A549 (cell line): ENCODE data around the gene CNTNAP5. TPM values are rescaled to one million over a fixed set of nuclear protein-coding genes. Genes with fewer than 3 reads are reported as not detected.

Experiments
- ATAC-seq, 2 experiments: fragments of 200-7000 bp in 1 of 2; fragments of >200 bp in 1 of 2; cut with Nextera tagmentation in 1 of 2; cut with Tn5 transposase in 1 of 2; 3 replicates each; pipeline versions ENCODE4 v1.8.0 to v1.9.1; 2018 to 2020; ENCODE audit warnings: mild to moderate bottlenecking in 1 of 2, moderate library complexity in 1 of 2
- CTCF ChIA-PET: fragments of 300-600 bp; sonication (Branson Sonifier 250); formaldehyde crosslinking; extraction: SDS; loops from one replicate; lab custom pipeline; 2021; ENCODE audit warnings: antibody characterized with exemption, inconsistent platforms; lab: Yijun Ruan, JAX
- POLR2A ChIA-PET: fragments of 350-600 bp; formaldehyde crosslinking; extraction: SDS; loops from one replicate; lab custom pipeline; 2021; ENCODE audit warnings: antibody characterized with exemption, inconsistent platforms; lab: Yijun Ruan, JAX
- DNase-seq, 2 experiments: peaks; one replicate each; pipeline versions ENCODE4 v3.0.0 to v3.0.0-alpha.2; 2011 to 2016; ENCODE audit warnings: low read depth in 1 of 2, low spot score in 1 of 2
- FAIRE-seq: peaks from 2 replicates; lab custom pipeline; 2011; peaks lifted over from hg19 to GRCh38; lab: Jason Lieb, UNC
- H3K27ac ChIP-seq, 2 experiments: fragments of >200 bp; sonication (Bioruptor Twin); formaldehyde crosslinking; 3 replicates each; pipeline ENCODE4 v1.5.1; 2016 to 2017
- H3K4me1 ChIP-seq: fragments of >200 bp; sonication (Bioruptor Twin); formaldehyde crosslinking; 3 replicates; pipeline ENCODE4 v1.6.1; 2016
- H3K4me2 ChIP-seq: fragments of >200 bp; sonication (Bioruptor Twin); formaldehyde crosslinking; 3 replicates; pipeline ENCODE4 v1.6.1; 2016
- H3K4me3 ChIP-seq: fragments of >200 bp; sonication (Bioruptor Twin); formaldehyde crosslinking; 3 replicates; pipeline ENCODE4 v1.5.1; 2016
- H3K9me3 ChIP-seq: fragments of >200 bp; sonication (Bioruptor Twin); formaldehyde crosslinking; 3 replicates; pipeline ENCODE4 v1.6.1; 2016
- BCL3 ChIP-seq: fragments of >200 bp; sonication (Bioruptor Twin); formaldehyde crosslinking; IDR thresholded peaks from 3 replicates; pipeline ENCODE4 v1.6.1; 2016
- BHLHE40 ChIP-seq: IDR thresholded peaks from 2 replicates; pipeline ENCODE4 v1.6.1; 2012; ENCODE audit warnings: low read depth, low read length, inconsistent platforms
- CEBPB ChIP-seq, 2 experiments: fragments of >200 bp in 1 of 2; sonication (Bioruptor Twin) in 1 of 2; formaldehyde crosslinking in 1 of 2; IDR thresholded peaks; 2 replicates each; pipeline ENCODE4 v1.6.1; 2012 to 2016
- CTCF ChIP-seq: fragments of >200 bp; sonication (Bioruptor Twin); formaldehyde crosslinking; IDR thresholded peaks from 3 replicates; pipeline ENCODE4 v1.5.1; 2016
- EP300 ChIP-seq, 2 experiments: fragments of >200 bp; sonication (Bioruptor Twin); formaldehyde crosslinking; IDR thresholded peaks; 2 replicates in 1 of 2; 3 replicates in 1 of 2; pipeline ENCODE4 v1.6.1; 2016 to 2017
- ESRRA ChIP-seq: fragments of 150-350 bp; IDR thresholded peaks from 2 replicates; pipeline ENCODE4 v1.6.1; 2014; ENCODE audit warnings: mild to moderate bottlenecking, low read length, borderline replicate concordance
- MAFK ChIP-seq: fragments of 450-650 bp; IDR thresholded peaks from 2 replicates; pipeline ENCODE4 v1.6.1; 2014; ENCODE audit not compliant: partially characterized antibody
- MAZ ChIP-seq: fragments of 150-350 bp; IDR thresholded peaks from 2 replicates; pipeline ENCODE4 v1.6.1; 2014; ENCODE audit warnings: antibody characterized with exemption, low read depth, low read length, borderline replicate concordance
- NFE2L2 ChIP-seq: fragments of 150-350 bp; conservative IDR thresholded peaks from 2 replicates; pipeline ENCODE4 v1.6.1; 2014; ENCODE audit warnings: low read length
- NPAS2 ChIP-seq: fragments of 250-450 bp; sonication (Bioruptor Pico); IDR thresholded peaks from 2 replicates; pipeline ENCODE4 v1.8.0; 2022; ENCODE audit warnings: mild to moderate bottlenecking, moderate library complexity, borderline replicate concordance
- PHF8 ChIP-seq: fragments of 200-600 bp; sonication (generic); IDR thresholded peaks from 2 replicates; pipeline ENCODE4 v1.6.1; 2016; ENCODE audit warnings: low read depth, mild to moderate bottlenecking, antibody characterized with exemption, moderate library complexity, borderline replicate concordance
- REST ChIP-seq: fragments of 200-600 bp; sonication (generic); IDR thresholded peaks from 2 replicates; pipeline ENCODE4 v1.6.1; 2016; ENCODE audit warnings: antibody characterized with exemption, mild to moderate bottlenecking, moderate library complexity
- RNF2 ChIP-seq: fragments of 200-600 bp; sonication (generic); IDR thresholded peaks from 2 replicates; pipeline ENCODE4 v1.6.1; 2016; ENCODE audit warnings: low read depth, mild to moderate bottlenecking, antibody characterized with exemption, moderate library complexity, borderline replicate concordance
- USF2 ChIP-seq: fragments of 450-650 bp; IDR thresholded peaks from 2 replicates; pipeline ENCODE4 v1.6.1; 2014; ENCODE audit warnings: antibody characterized with exemption
- ZNF302 ChIP-seq: fragments of 250-450 bp; sonication (Bioruptor Pico); IDR thresholded peaks from 2 replicates; pipeline ENCODE4 v1.9.0; 2021; ENCODE audit warnings: inconsistent platforms, mild to moderate bottlenecking, moderate library complexity
- ZSCAN20 ChIP-seq: fragments of 250-450 bp; sonication (Bioruptor Pico); IDR thresholded peaks from 2 replicates; pipeline ENCODE4 v1.8.0; 2022; ENCODE audit warnings: mild to moderate bottlenecking, moderate library complexity
- WGBS: methylation state at CpG from one replicate; pipeline ENCODE4 v1.1.6; 2017; ENCODE audit errors: missing lambda C conversion rate; 5-methylcytosine and 5-hydroxymethylcytosine counted together
- polyA plus RNA-seq, 4 experiments: library from polyadenylated mRNA; depleted of rRNA in 3 of 4; stranded (reverse); fragments of >200 nt; fragmentation: RNase III in 1 of 4; extraction: RNeasy Plus Mini Kit Qiagen cat#74134 plus additional on column Dnase treatment in 1 of 4; gene quantifications; 2 replicates in 3 of 4; 3 replicates in 1 of 4; pipeline ENCODE4 v1.2.3, GENCODE V29; 2011 to 2017

CNTNAP5 gene
- polyA plus RNA-seq, 2 of the 4 experiments (the other 2 are of a cell fraction) = not detected

GRCh38 chr2:124286089-124286783 lies 261.1 kb downstream of the CNTNAP5 start:
- TF ChIP-seq MAFK (peak; percentile 67), ZNF302 (CRISPR knock-in tag) (no peak)
- TF ChIP-seq, all 56 proteins: peak for 1
- ATAC-seq = no peak
- DNase-seq = no peak
- Histone ChIP-seq H3K9me3 (no peaks in the 10 kb centered on the region), H3K27ac (no peak overlapping the region), H3K4me2 (no peak overlapping the region), H3K4me1 (no peaks in the 10 kb centered on the region), H3K4me3 (no peak overlapping the region)
- FAIRE-seq = no peak
- POLR2A ChIA-PET = no interaction called here
- WGBS = 28% methylated on average over 7 of the region's 7 CpGs
- CTCF ChIA-PET = no interaction called here

- H3K4me1 ChIP-seq = no peaks in the 10 kb centered on the region
- CTCF ChIA-PET = no interaction called here
- WGBS = 0% methylated on average over 1 of the region's 1 CpG
- TF ChIP-seq NFE2L2 (no peak), PHF8 (no peak), MAZ (no peak), REST (no peak), CEBPB (IDR thresholded peaks at IDR 0.05) (no peak), RNF2 (no peak), BCL3 (no peak), ESRRA (no peak)
- TF ChIP-seq, all 56 proteins: peak for 0
- no peak for ATAC-seq
- Histone ChIP-seq H3K9me3 (no peaks in the 10 kb centered on the region), H3K4me2 (no peak overlapping the region), H3K27ac (no peak overlapping the region), H3K4me3 (no peak overlapping the region)
- POLR2A ChIA-PET = no interaction called here
- no peak for FAIRE-seq
- no peak for DNase-seq
These were observed 264.0 kb downstream of the CNTNAP5 start for GRCh38 chr2:124289060-124289459.

GRCh38 chr2:124289615-124290014 lies 264.5 kb downstream of the CNTNAP5 start:
- TF ChIP-seq ZSCAN20 (CRISPR knock-in tag) = no peak
- no peak for TF ChIP-seq EP300 (IDR thresholded peaks at IDR 0.05)
- TF ChIP-seq CTCF = no peak
- no peak for TF ChIP-seq USF2
- no peak for TF ChIP-seq BHLHE40
- no peak for TF ChIP-seq BCL3
- TF ChIP-seq NPAS2 = no peak
- no peak for DNase-seq
- FAIRE-seq = no peak
- CTCF ChIA-PET = no interaction called here
- no peak overlapping the region for H3K4me2 ChIP-seq
- WGBS = 0% methylated on average over 1 of the region's 1 CpG
- POLR2A ChIA-PET = no interaction called here
- no peaks in the 10 kb centered on the region for H3K9me3 ChIP-seq
- ATAC-seq = no peak
- H3K4me1 ChIP-seq = no peaks in the 10 kb centered on the region
- H3K4me3 ChIP-seq = no peak overlapping the region
- no peak overlapping the region for H3K27ac ChIP-seq
